B cell (primary cell): ENCODE results near the gene CUBN.

ENCODE experiments used
- EZH2 ChIP-seq: IDR thresholded peaks from 2 replicates; pipeline ENCODE4 v1.6.1; 2012; ENCODE audit warnings: borderline replicate concordance, low read depth, mild to moderate bottlenecking, moderate library complexity, low read length; ENCODE audit not compliant: insufficient read depth, poor library complexity, severe bottlenecking
- TF ChIP-seq, protein P1 (sequence below): fragments of 200-600 bp; IDR thresholded peaks from one replicate; pipeline ENCODE4 v1.8.0; 2022; ENCODE audit warnings: antibody characterized with exemption, mild to moderate bottlenecking

DNA sequence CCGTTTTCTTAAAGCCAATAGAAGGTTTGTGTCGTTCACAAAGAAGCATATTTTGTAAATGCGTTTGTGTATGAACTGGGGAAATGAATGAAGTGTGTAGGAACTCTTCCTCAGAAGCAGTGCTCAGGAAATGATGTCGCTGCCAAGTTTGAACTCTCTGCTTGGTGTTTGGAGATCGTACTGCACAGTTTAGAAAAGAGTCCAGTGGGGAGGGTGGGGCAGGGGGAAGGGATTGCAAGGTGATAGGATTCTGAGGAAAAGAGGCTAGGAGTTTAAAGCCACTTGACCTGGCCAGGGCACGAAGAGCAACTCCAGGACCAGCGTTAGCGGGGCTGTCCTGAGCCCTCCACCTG, 122.2 kb downstream of the CUBN start:
- TF ChIP-seq, protein P1, sequence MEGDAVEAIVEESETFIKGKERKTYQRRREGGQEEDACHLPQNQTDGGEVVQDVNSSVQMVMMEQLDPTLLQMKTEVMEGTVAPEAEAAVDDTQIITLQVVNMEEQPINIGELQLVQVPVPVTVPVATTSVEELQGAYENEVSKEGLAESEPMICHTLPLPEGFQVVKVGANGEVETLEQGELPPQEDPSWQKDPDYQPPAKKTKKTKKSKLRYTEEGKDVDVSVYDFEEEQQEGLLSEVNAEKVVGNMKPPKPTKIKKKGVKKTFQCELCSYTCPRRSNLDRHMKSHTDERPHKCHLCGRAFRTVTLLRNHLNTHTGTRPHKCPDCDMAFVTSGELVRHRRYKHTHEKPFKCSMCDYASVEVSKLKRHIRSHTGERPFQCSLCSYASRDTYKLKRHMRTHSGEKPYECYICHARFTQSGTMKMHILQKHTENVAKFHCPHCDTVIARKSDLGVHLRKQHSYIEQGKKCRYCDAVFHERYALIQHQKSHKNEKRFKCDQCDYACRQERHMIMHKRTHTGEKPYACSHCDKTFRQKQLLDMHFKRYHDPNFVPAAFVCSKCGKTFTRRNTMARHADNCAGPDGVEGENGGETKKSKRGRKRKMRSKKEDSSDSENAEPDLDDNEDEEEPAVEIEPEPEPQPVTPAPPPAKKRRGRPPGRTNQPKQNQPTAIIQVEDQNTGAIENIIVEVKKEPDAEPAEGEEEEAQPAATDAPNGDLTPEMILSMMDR: no peak
- TF ChIP-seq EZH2: no peak
